Endothelial cell of umbilical vein (primary cell): ENCODE data around the gene MACROD2.

Experiments
- CTCF ChIP-seq, 2 donors: IDR thresholded peaks; 1 replicate in 1 of 2; 2 replicates in 1 of 2; pipeline ENCODE4 v1.5.1; 2011; ENCODE audit warnings: low read length in 2 of 2, mild to moderate bottlenecking in 2 of 2, moderate library complexity in 2 of 2, control low read depth in 1 of 2, inconsistent platforms in 1 of 2, low read depth in 1 of 2; ENCODE audit not compliant: insufficient read depth in 1 of 2; ENCODE audit errors: extremely low read depth in 1 of 2
- EZH2 ChIP-seq: IDR thresholded peaks from 2 replicates; pipeline ENCODE4 v1.6.1; 2012; ENCODE audit warnings: borderline replicate concordance, low read depth, mild to moderate bottlenecking, moderate library complexity, low read length, inconsistent platforms; ENCODE audit not compliant: severe bottlenecking
- FOS ChIP-seq: IDR thresholded peaks from 2 replicates; pipeline ENCODE4 v1.6.1; 2011; ENCODE audit warnings: mild to moderate bottlenecking, low read length, moderate library complexity, borderline replicate concordance; ENCODE audit not compliant: insufficient read depth
- JUN ChIP-seq: IDR thresholded peaks from 2 replicates; pipeline ENCODE4 v1.6.1; 2011; ENCODE audit warnings: borderline replicate concordance, low read depth; ENCODE audit not compliant: insufficient read length, insufficient read depth
- MYC ChIP-seq: IDR thresholded peaks from one replicate; pipeline ENCODE4 v1.6.1; 2011; ENCODE audit warnings: mild to moderate bottlenecking, low read depth, low read length
- POLR2AphosphoS5 ChIP-seq: IDR thresholded peaks from 2 replicates; pipeline ENCODE4 v1.6.1; 2012; ENCODE audit warnings: low read depth, mild to moderate bottlenecking, control low read depth, low read length, moderate library complexity; ENCODE audit not compliant: insufficient read depth

GRCh38 chr20:14951105-14951504 is 955.8 kb downstream of the MACROD2 start:
- TF ChIP-seq CTCF (IDR thresholded peaks at IDR 0.05; ENCODE audit: extremely low read depth in 1 of 2, insufficient read depth in 1 of 2, low read depth in 1 of 2, low read length in 2 of 2) (no peak), POLR2AphosphoS5 (no peak), FOS (peak; percentile 13), JUN (no peak), EZH2 (no peak), MYC (no peak)
